Activated naive CD4-positive, alpha-beta T cell treated with anti-CD3 and anti-CD28 coated beads for 36 hours (primary cell): ENCODE data around the gene DNAJC21. TPM values are rescaled to one million over a fixed set of nuclear protein-coding genes. Genes with fewer than 3 reads are reported as not detected.

ENCODE experiments used
- total RNA-seq, 2 experiments: library from RNA; stranded (reverse); gene quantifications; one replicate each; pipeline ENCODE4 v1.2.3, GENCODE V29; 2021

The DNAJC21 gene
- total RNA-seq, 2 experiments from 2014 or later, result 59.1 to 62.1 TPM

Other genes with a start within 250 kb of the DNAJC21 start
- under 1 TPM; 0.42 to 0.43 TPM for gene TTC23L, start 90.4 kb upstream of the DNAJC21 start, total RNA-seq
- gene RAD1, start 14.1 kb upstream of the DNAJC21 start, total RNA-seq, result 10 to 100 TPM; 38.8 to 40.7 TPM
- gene BRIX1, start 13.8 kb upstream of the DNAJC21 start, total RNA-seq, result 10 to 100 TPM; 66.5 to 69.0 TPM
- not detected for gene AGXT2, start 118.4 kb downstream of the DNAJC21 start, total RNA-seq